Activated T-cell treated with anti-CD3 and anti-CD28 coated beads, Interleukin-2, amount 50 U/mL, for 4 hours (primary cell): Measurements from ENCODE around the gene PNMT. TPM values are rescaled to one million over a fixed set of nuclear protein-coding genes. Genes with fewer than 3 reads are reported as not detected.
"Not testable (repeated sequence)": the region's sequence is repeated elsewhere in the genome, so short reads cannot be mapped to it uniquely, and the experiment has no call there.

ENCODE experiments used
- ATAC-seq, 2 donors: fragments of 200-7000 bp; cut with Tn5 transposase; one replicate each; pipeline ENCODE4 v1.10.0; 2021
- DNase-seq: peaks from one replicate; pipeline ENCODE4 v3.0.0-alpha.2; 2020
- H3K27me3 Mint-ChIP-seq: one replicate; pipeline ENCODE4 v1.8.0; 2021; ENCODE audit warnings: low read depth, mixed read lengths
- H3K36me3 Mint-ChIP-seq: one replicate; pipeline ENCODE4 v1.8.0; 2022; ENCODE audit warnings: mixed read lengths; ENCODE audit not compliant: insufficient read depth
- H3K4me1 Mint-ChIP-seq: one replicate; pipeline ENCODE4 v1.8.0; 2021; ENCODE audit warnings: low read depth, mixed read lengths
- H3K4me3 Mint-ChIP-seq: one replicate; pipeline ENCODE4 v1.8.0; 2021; ENCODE audit warnings: mild to moderate bottlenecking, moderate library complexity, mixed read lengths
- H3K9me3 Mint-ChIP-seq: one replicate; pipeline ENCODE4 v1.8.0; 2021; ENCODE audit warnings: mixed read lengths
- total RNA-seq, 3 donors: library from RNA; stranded (reverse); gene quantifications; one replicate each; pipeline ENCODE4 v1.2.1, GENCODE V29; 2021

The PNMT gene
- total RNA-seq, 3 donors from 2014 or later, result not detected

DNA sequence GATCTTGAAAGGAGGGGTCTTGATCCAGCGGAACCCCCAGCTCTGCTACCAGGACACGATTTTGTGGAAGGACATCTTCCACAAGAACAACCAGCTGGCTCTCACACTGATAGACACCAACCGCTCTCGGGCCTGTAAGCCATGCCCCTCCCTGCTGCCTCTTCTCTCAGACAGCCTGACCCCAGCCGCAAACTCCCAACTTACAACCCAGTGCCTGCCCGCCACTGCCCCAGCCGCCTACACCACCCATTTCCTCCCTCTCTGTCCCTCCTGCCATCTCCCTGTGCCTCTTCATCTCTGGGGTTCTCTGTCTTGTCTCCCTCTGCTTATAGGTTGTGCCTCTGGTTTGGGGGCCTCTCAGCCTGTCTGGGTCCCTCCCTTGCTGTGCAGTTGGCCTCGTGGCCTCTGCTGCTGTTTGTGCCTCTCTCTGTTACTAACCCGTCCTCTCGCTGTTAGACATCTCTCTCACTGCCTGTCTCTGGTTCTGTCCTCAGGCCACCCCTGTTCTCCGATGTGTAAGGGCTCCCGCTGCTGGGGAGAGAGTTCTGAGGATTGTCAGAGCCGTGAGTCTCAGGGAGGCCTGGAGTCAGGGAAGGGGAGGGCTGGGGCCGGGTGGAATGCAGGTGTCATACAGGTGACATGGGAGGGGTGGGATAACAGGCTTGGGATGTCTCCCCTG, 41.2 kb downstream of the PNMT start:
- H3K4me3 Mint-ChIP-seq, result peak overlapping the region; percentile 41
- H3K9me3 Mint-ChIP-seq, result no peaks in the 10 kb centered on the region
- ATAC-seq (no peak), DNase-seq (no peak)
- H3K4me1 Mint-ChIP-seq, result peaks cover 23% of the 10 kb centered on the region
- H3K27me3 Mint-ChIP-seq, result no peaks in the 10 kb centered on the region
- no peaks in the 10 kb centered on the region for H3K36me3 Mint-ChIP-seq

- Mint-ChIP-seq H3K4me3 (no peak overlapping the region), H3K27me3 (no peaks in the 10 kb centered on the region), H3K9me3 (no peaks in the 10 kb centered on the region), H3K36me3 (no peaks in the 10 kb centered on the region), H3K4me1 (peaks cover 23% of the 10 kb centered on the region)
- DNase-seq, result no peak
- ATAC-seq, result no peak
These were observed 42.0 kb downstream of the PNMT start for GRCh38 chr17:39709998-39710964.

DNA sequence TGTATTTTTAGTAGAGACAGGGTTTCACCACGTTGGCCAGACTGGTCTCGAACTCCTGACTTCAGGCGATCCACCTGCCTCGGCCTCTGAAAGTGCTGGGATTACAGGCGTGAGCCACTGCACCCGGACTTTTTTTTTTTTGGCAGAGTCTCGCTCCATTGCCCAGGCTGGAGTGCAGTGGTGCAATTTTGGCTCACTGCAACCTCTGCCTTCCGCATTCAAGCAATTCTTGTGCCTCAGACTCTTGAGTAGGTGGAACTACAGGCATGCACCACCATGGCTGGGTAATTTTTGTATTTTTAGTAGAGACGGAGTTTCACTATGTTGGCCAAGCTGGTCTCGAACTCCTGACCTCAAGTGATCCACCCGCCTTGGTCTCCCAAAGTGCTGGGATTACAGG, 42.8 kb downstream of the PNMT start:
- peaks cover 23% of the 10 kb centered on the region for H3K4me1 Mint-ChIP-seq
- H3K27me3 Mint-ChIP-seq, result not testable (repeated sequence)

GRCh38 chr17:39711851-39712250, 43.6 kb downstream of the PNMT start:
- Mint-ChIP-seq H3K4me1 (peaks cover 17% of the 10 kb centered on the region), H3K9me3 (no peaks in the 10 kb centered on the region), H3K4me3 (no peak overlapping the region), H3K36me3 (no peaks in the 10 kb centered on the region), H3K27me3 (no peaks in the 10 kb centered on the region)
- ATAC-seq, result no peak
- no peak for DNase-seq

More for the DNA sequence above, 42.8 kb downstream of the PNMT start:
- not testable (repeated sequence) for H3K9me3 Mint-ChIP-seq, H3K36me3 Mint-ChIP-seq, ATAC-seq, H3K4me3 Mint-ChIP-seq, DNase-seq

GRCh38 chr17:39714234-39714633, 46.0 kb downstream of the PNMT start:
- DNase-seq (no peak), ATAC-seq (no peak)
- no peaks in the 10 kb centered on the region for H3K9me3 Mint-ChIP-seq
- no peak overlapping the region for H3K4me3 Mint-ChIP-seq
- no peaks in the 10 kb centered on the region for H3K36me3 Mint-ChIP-seq
- H3K27me3 Mint-ChIP-seq, result no peaks in the 10 kb centered on the region
- H3K4me1 Mint-ChIP-seq, result peaks cover 5% of the 10 kb centered on the region

- Mint-ChIP-seq H3K4me3 (no peak overlapping the region), H3K4me1 (no peaks in the 10 kb centered on the region), H3K9me3 (no peaks in the 10 kb centered on the region), H3K36me3 (no peaks in the 10 kb centered on the region), H3K27me3 (no peaks in the 10 kb centered on the region)
- DNase-seq (no peak), ATAC-seq (no peak)
These were observed 47.3 kb downstream of the PNMT start for GRCh38 chr17:39715375-39716072.

DNA sequence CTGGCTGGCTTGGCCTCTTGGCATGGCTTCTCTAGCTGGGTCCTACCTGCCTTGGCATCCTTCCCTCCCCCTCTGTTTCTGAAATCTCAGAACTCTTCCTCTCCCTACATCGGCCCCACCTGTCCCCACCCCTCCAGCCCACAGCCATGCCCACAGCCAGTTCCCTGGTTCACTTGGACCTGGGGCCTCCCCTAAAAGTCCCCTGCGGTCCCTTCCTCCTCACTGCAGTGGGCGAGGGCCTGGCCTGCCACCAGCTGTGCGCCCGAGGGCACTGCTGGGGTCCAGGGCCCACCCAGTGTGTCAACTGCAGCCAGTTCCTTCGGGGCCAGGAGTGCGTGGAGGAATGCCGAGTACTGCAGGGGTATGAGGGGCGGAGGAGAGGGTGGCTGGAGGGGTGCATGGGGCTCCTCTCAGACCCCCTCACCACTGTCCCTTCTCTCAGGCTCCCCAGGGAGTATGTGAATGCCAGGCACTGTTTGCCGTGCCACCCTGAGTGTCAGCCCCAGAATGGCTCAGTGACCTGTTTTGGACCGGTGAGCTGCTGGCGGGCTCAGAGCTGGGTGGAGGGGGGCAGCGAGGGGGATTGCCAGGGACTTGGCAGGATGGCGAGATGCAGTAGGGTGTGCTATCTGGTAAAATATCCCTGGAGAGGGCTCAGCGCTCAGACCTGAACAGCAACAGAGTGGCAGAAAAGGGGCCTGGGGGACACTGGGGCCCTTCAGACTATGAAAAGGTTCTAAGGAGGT, 48.0 kb downstream of the PNMT start:
- Mint-ChIP-seq H3K27me3 (no peaks in the 10 kb centered on the region), H3K4me3 (no peak overlapping the region), H3K36me3 (no peaks in the 10 kb centered on the region), H3K9me3 (no peaks in the 10 kb centered on the region), H3K4me1 (no peaks in the 10 kb centered on the region)
- DNase-seq (no peak), ATAC-seq (no peak)

GRCh38 chr17:39716879-39717536, 48.8 kb downstream of the PNMT start:
- H3K4me1 Mint-ChIP-seq, result no peaks in the 10 kb centered on the region
- ATAC-seq (no peak), DNase-seq (no peak)
- H3K4me3 Mint-ChIP-seq, result no peak overlapping the region
- no peaks in the 10 kb centered on the region for H3K27me3 Mint-ChIP-seq
- H3K36me3 Mint-ChIP-seq, result no peaks in the 10 kb centered on the region
- no peaks in the 10 kb centered on the region for H3K9me3 Mint-ChIP-seq

- Mint-ChIP-seq H3K4me3 (no peak overlapping the region), H3K27me3 (no peaks in the 10 kb centered on the region)
- no peak for DNase-seq
These were observed 49.4 kb downstream of the PNMT start for GRCh38 chr17:39717660-39718059.

DNA sequence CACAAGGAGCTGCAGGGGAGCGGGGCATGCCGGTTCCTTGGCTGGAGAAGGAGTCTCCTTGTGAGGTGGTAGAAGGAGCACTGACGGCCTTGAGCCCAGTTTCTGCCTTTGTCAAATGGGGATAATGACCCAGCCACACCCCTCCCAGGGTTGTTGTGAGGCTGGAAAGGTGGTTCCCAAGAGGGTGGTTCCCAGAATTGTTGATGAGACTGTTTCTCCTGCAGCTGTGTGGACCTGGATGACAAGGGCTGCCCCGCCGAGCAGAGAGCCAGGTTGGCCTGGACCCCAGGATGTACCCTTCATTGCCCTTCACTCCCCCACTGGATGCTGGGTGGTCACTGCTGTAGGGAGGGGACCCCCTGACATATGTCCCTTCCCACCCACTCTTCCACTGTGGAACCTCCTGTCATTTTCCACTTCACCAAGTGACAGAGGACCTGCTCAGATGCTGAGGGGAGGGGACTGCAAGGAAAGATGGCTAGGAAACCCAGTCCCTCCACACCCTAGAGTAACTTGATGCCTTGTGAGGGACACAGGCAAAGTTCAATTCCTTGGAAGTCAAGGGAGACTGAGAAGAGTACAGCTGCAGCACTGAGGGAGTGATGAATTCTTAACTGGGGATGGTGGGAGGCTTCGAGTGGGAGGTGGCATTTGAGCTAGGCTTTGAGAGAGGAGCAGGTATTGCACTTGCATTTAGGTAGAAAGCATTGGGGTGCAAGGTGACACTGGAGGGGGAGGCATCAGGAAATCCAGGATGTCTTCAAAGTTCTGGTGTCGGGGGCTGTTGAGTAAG, 51.5 kb downstream of the PNMT start:
- no peak for ATAC-seq
- Mint-ChIP-seq H3K9me3 (no peaks in the 10 kb centered on the region), H3K4me1 (no peaks in the 10 kb centered on the region), H3K4me3 (no peak overlapping the region), H3K36me3 (no peaks in the 10 kb centered on the region), H3K27me3 (no peaks in the 10 kb centered on the region)
- no peak for DNase-seq

More at GRCh38 chr17:39717660-39718059, 49.4 kb downstream of the PNMT start:
- Mint-ChIP-seq H3K9me3 (no peaks in the 10 kb centered on the region), H3K36me3 (no peaks in the 10 kb centered on the region), H3K4me1 (no peaks in the 10 kb centered on the region)
- ATAC-seq, result no peak
